Calu3 (cell line): Measurements from ENCODE around the gene PLA2G2F. TPM values are rescaled to one million over a fixed set of nuclear protein-coding genes. Genes with fewer than 3 reads are reported as not detected.

Experiments
- BruUV-seq: library from RNA; stranded (reverse); fragments of 400-500 nt; replicated peaks from 2 replicates; lab custom pipeline; 2021; lab: Mats Ljungman, UMichigan
- CTCF ChIA-PET: fragments of 300-600 bp; sonication (Branson Sonifier 250); formaldehyde crosslinking; loops from one replicate; lab custom pipeline; 2022; ENCODE audit warnings: antibody characterized with exemption; lab: Charles Lee
- DNase-seq: peaks from one replicate; pipeline ENCODE4 v3.0.0; 2022
- H3K27ac Mint-ChIP-seq: one replicate; pipeline ENCODE4 v1.8.0; 2022; ENCODE audit warnings: mixed read lengths; ENCODE audit not compliant: unreplicated experiment
- H3K27me3 Mint-ChIP-seq: one replicate; pipeline ENCODE4 v1.8.0; 2022; ENCODE audit warnings: mixed read lengths; ENCODE audit not compliant: unreplicated experiment
- H3K36me3 Mint-ChIP-seq: one replicate; pipeline ENCODE4 v1.8.0; 2022; ENCODE audit warnings: mild to moderate bottlenecking, moderate library complexity, mixed read lengths; ENCODE audit not compliant: insufficient read depth, unreplicated experiment
- H3K4me1 Mint-ChIP-seq: one replicate; pipeline ENCODE4 v1.8.0; 2022; ENCODE audit warnings: mild to moderate bottlenecking, low read depth, mixed read lengths; ENCODE audit not compliant: unreplicated experiment
- H3K4me3 Mint-ChIP-seq: one replicate; pipeline ENCODE4 v1.8.0; 2022; ENCODE audit warnings: mild to moderate bottlenecking, low read depth, moderate library complexity, mixed read lengths; ENCODE audit not compliant: unreplicated experiment
- H3K9me3 Mint-ChIP-seq: one replicate; pipeline ENCODE4 v1.8.0; 2022; ENCODE audit warnings: low read depth, mixed read lengths; ENCODE audit not compliant: unreplicated experiment
- intact Hi-C: fragments of 100-400 bp; cut with micrococcal nuclease; formaldehyde crosslinking; loops from one replicate; pipeline ENCODE4 v1.10.0; 2022; ENCODE audit not compliant: unreplicated experiment
- total RNA-seq: library from RNA; stranded (reverse); gene quantifications from 2 replicates; pipeline ENCODE4 v1.2.3, GENCODE V29; 2022
- TF ChIP-seq, protein P1 (sequence below): fragments of 200-600 bp; IDR thresholded peaks from one replicate; pipeline ENCODE4 v1.8.0; 2022; ENCODE audit warnings: antibody characterized with exemption; ENCODE audit not compliant: unreplicated experiment

The PLA2G2F gene
- total RNA-seq, 1 experiment from 2014 or later, result not detected

- peaks cover 3% of the 10 kb centered on the region for H3K9me3 Mint-ChIP-seq
- BruUV-seq, result no TSS peak
- H3K27ac Mint-ChIP-seq, result no peak overlapping the region
- no peak overlapping the region for H3K4me3 Mint-ChIP-seq
- TF ChIP-seq, protein P1, sequence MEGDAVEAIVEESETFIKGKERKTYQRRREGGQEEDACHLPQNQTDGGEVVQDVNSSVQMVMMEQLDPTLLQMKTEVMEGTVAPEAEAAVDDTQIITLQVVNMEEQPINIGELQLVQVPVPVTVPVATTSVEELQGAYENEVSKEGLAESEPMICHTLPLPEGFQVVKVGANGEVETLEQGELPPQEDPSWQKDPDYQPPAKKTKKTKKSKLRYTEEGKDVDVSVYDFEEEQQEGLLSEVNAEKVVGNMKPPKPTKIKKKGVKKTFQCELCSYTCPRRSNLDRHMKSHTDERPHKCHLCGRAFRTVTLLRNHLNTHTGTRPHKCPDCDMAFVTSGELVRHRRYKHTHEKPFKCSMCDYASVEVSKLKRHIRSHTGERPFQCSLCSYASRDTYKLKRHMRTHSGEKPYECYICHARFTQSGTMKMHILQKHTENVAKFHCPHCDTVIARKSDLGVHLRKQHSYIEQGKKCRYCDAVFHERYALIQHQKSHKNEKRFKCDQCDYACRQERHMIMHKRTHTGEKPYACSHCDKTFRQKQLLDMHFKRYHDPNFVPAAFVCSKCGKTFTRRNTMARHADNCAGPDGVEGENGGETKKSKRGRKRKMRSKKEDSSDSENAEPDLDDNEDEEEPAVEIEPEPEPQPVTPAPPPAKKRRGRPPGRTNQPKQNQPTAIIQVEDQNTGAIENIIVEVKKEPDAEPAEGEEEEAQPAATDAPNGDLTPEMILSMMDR, result no peak
- H3K4me1 Mint-ChIP-seq, result no peaks in the 10 kb centered on the region
- CTCF ChIA-PET, result no interaction called here
- intact Hi-C loops, result no loop called here
- peaks cover 59% of the 10 kb centered on the region for H3K27me3 Mint-ChIP-seq
- no peak for DNase-seq
- H3K36me3 Mint-ChIP-seq, result peaks cover 4% of the 10 kb centered on the region
Observed at GRCh38 chr1:20187103-20187812, 48.1 kb downstream of the PLA2G2F start.

- DNase-seq, result no peak
- CTCF ChIA-PET, result no interaction called here
- no peak overlapping the region for H3K4me3 Mint-ChIP-seq
- no TSS peak for BruUV-seq
- H3K27ac Mint-ChIP-seq, result no peak overlapping the region
- TF ChIP-seq, protein P1, result no peak
- intact Hi-C loops, result no loop called here
- peaks cover 59% of the 10 kb centered on the region for H3K27me3 Mint-ChIP-seq
- H3K9me3 Mint-ChIP-seq, result peaks cover 3% of the 10 kb centered on the region
- H3K4me1 Mint-ChIP-seq, result no peaks in the 10 kb centered on the region
- peaks cover 4% of the 10 kb centered on the region for H3K36me3 Mint-ChIP-seq
Observed at GRCh38 chr1:20187813-20188454, 48.8 kb downstream of the PLA2G2F start.

GRCh38 chr1:20188455-20188817 lies 49.3 kb downstream of the PLA2G2F start:
- Mint-ChIP-seq H3K4me1 (no peaks in the 10 kb centered on the region), H3K27ac (no peak overlapping the region), H3K36me3 (peaks cover 4% of the 10 kb centered on the region), H3K27me3 (peaks cover 59% of the 10 kb centered on the region), H3K9me3 (peaks cover 3% of the 10 kb centered on the region), H3K4me3 (no peak overlapping the region)
- TF ChIP-seq, protein P1, result no peak
- CTCF ChIA-PET, result no interaction called here
- no peak for DNase-seq
- intact Hi-C loops, result no loop called here
- no TSS peak for BruUV-seq

GRCh38 chr1:20189664-20190063 lies 50.5 kb downstream of the PLA2G2F start:
- intact Hi-C loops, result no loop called here
- CTCF ChIA-PET, result no interaction called here
- no peaks in the 10 kb centered on the region for H3K36me3 Mint-ChIP-seq
- peaks cover 3% of the 10 kb centered on the region for H3K9me3 Mint-ChIP-seq
- DNase-seq, result no peak
- H3K4me1 Mint-ChIP-seq, result no peaks in the 10 kb centered on the region
- H3K27ac Mint-ChIP-seq, result no peak overlapping the region
- no peak overlapping the region for H3K4me3 Mint-ChIP-seq
- peaks cover 50% of the 10 kb centered on the region for H3K27me3 Mint-ChIP-seq
- no TSS peak for BruUV-seq
- TF ChIP-seq, protein P1, result no peak
